Activated CD8-positive, alpha-beta T cell treated with anti-CD3 and anti-CD28 coated beads for 36 hours (primary cell): Measurements from ENCODE around the gene WNT9A. TPM values are rescaled to one million over a fixed set of nuclear protein-coding genes. Genes with fewer than 3 reads are reported as not detected.

Experiments used
- ATAC-seq: fragments of 200-7000 bp; cut with Tn5 transposase; one replicate; pipeline ENCODE4 v1.10.0; 2021; ENCODE audit warnings: mild to moderate bottlenecking, moderate library complexity
- CTCF ChIA-PET: fragments of 350-600 bp; sonication (Branson Sonifier 250); formaldehyde crosslinking; loops from one replicate; lab custom pipeline; 2021; ENCODE audit warnings: antibody characterized with exemption; lab: Charles Lee
- POLR2A ChIA-PET: fragments of 350-600 bp; sonication (Branson Sonifier 250); formaldehyde crosslinking; loops from one replicate; lab custom pipeline; 2021; ENCODE audit warnings: antibody characterized with exemption; lab: Charles Lee
- DNase-seq: peaks from one replicate; pipeline ENCODE4 v3.0.0-alpha.2; 2020
- H3K27ac Mint-ChIP-seq: one replicate; pipeline ENCODE4 v1.8.0; 2021; ENCODE audit warnings: mild to moderate bottlenecking, mixed read lengths
- H3K27me3 Mint-ChIP-seq: one replicate; pipeline ENCODE4 v1.8.0; 2021; ENCODE audit warnings: mixed read lengths
- H3K36me3 Mint-ChIP-seq: one replicate; pipeline ENCODE4 v1.8.0; 2021; ENCODE audit warnings: low read depth, mixed read lengths
- H3K4me1 Mint-ChIP-seq: one replicate; pipeline ENCODE4 v1.8.0; 2021; ENCODE audit warnings: low read depth, mixed read lengths
- H3K4me3 Mint-ChIP-seq: one replicate; pipeline ENCODE4 v1.8.0; 2021; ENCODE audit warnings: mild to moderate bottlenecking, moderate library complexity, mixed read lengths
- H3K9me3 Mint-ChIP-seq: one replicate; pipeline ENCODE4 v1.8.0; 2021; ENCODE audit warnings: mixed read lengths
- intact Hi-C: fragments of 100-400 bp; cut with micrococcal nuclease; formaldehyde crosslinking; loops from one replicate; pipeline ENCODE4 v1.10.0; 2022
- total RNA-seq, 2 experiments: library from RNA; stranded (reverse); gene quantifications; one replicate each; pipeline ENCODE4 v1.2.3, GENCODE V29; 2021
- TF ChIP-seq, protein P1 (sequence below): fragments of 200-600 bp; IDR thresholded peaks from one replicate; pipeline ENCODE4 v1.8.0; 2022; ENCODE audit warnings: antibody characterized with exemption, mild to moderate bottlenecking

Gene WNT9A
- total RNA-seq, 2 experiments from 2014 or later = not detected

DNA sequence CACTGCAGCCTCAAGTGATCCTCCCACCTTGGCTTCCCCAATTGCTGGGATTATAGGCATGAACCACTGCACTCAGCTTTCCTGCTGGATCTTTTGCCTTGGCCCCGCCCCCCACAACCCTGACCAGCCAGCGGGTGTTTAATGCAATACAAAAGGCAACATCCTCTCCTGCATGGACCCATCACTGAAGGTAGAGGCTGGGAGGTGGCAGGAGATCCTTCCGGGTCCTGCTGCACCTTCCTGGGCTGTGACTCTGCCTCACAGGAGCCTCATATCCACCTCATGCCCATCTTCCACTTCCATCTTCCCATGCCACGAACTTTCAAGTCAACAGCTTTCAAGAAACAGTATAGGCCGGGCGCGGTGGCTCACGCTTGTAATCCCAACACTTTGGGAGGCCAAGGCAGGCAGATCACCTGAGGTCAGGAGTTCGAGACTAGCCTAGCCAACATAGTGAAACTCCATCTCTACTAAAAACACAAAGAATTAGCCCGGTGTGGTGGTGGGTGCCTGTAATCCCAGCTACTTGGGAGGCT is 11.7 kb upstream of the WNT9A start:
- ATAC-seq = no peak
- POLR2A ChIA-PET = interaction anchor here (0.5 kb wide), 1 partner anchor 475 kb away, joined by 3 read pairs; no protein-coding TSS in a partner anchor

DNA sequence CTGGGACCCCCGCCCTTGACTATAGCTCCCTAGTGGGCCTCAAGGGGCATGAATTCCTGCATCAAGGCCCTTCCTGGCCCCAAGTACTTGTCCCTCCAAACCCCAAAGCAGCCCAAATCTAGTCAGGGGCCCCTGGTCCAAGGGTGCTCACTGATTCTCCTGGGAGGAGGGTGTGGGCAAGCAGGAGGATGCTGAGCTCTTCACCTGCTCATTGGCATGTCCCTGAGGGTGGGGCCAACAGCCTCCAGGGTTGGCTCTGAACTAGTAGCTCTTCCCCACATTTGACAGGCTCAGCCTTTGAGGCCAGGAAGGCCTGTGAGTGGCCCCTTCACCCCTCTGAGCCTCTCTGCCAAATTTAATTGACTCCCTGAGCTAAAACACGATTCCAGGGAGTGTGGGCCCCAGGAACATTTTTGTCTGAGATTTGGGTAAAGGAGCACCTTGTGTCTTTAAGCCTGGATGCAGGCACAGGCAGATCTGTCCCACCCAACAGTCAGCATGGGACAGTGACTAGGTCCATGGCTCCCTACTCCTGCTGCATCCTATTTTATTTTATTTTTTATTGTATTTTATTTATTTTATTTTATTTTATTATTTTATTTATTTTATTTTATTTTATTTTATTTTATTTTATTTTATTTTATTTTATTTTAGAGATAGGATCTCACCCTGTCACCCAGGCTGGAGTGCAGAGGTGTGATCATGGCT is 11.0 kb upstream of the WNT9A start:
- Mint-ChIP-seq H3K27ac (no peak overlapping the region), H3K4me1 (no peaks in the 10 kb centered on the region), H3K27me3 (peaks cover 25% of the 10 kb centered on the region), H3K9me3 (no peaks in the 10 kb centered on the region), H3K4me3 (no peak overlapping the region), H3K36me3 (no peaks in the 10 kb centered on the region)
- intact Hi-C loops = no loop called here
- TF ChIP-seq, protein P1, sequence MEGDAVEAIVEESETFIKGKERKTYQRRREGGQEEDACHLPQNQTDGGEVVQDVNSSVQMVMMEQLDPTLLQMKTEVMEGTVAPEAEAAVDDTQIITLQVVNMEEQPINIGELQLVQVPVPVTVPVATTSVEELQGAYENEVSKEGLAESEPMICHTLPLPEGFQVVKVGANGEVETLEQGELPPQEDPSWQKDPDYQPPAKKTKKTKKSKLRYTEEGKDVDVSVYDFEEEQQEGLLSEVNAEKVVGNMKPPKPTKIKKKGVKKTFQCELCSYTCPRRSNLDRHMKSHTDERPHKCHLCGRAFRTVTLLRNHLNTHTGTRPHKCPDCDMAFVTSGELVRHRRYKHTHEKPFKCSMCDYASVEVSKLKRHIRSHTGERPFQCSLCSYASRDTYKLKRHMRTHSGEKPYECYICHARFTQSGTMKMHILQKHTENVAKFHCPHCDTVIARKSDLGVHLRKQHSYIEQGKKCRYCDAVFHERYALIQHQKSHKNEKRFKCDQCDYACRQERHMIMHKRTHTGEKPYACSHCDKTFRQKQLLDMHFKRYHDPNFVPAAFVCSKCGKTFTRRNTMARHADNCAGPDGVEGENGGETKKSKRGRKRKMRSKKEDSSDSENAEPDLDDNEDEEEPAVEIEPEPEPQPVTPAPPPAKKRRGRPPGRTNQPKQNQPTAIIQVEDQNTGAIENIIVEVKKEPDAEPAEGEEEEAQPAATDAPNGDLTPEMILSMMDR = no peak
- no peak for ATAC-seq
- ChIA-PET POLR2A (interaction anchor here (0.5 to 0.6 kb wide), 2 partner anchors 28 to 474 kb away, joined by 3 read pairs; no protein-coding TSS in a partner anchor), CTCF (interaction anchor here (0.6 kb wide), 1 partner anchor 41 kb away, joined by 3 read pairs; no protein-coding TSS in a partner anchor)
- DNase-seq = no peak

More for the DNA sequence above, 11.7 kb upstream of the WNT9A start:
- TF ChIP-seq, protein P1 = no peak
- H3K27me3 Mint-ChIP-seq = peaks cover 23% of the 10 kb centered on the region
- CTCF ChIA-PET = interaction anchor here (0.6 kb wide), 1 partner anchor 40 kb away, joined by 3 read pairs; no protein-coding TSS in a partner anchor
- no peak overlapping the region for H3K4me3 Mint-ChIP-seq
- DNase-seq = no peak
- H3K4me1 Mint-ChIP-seq = no peaks in the 10 kb centered on the region
- H3K36me3 Mint-ChIP-seq = no peaks in the 10 kb centered on the region
- no peaks in the 10 kb centered on the region for H3K9me3 Mint-ChIP-seq
- intact Hi-C loops = no loop called here
- no peak overlapping the region for H3K27ac Mint-ChIP-seq

DNA sequence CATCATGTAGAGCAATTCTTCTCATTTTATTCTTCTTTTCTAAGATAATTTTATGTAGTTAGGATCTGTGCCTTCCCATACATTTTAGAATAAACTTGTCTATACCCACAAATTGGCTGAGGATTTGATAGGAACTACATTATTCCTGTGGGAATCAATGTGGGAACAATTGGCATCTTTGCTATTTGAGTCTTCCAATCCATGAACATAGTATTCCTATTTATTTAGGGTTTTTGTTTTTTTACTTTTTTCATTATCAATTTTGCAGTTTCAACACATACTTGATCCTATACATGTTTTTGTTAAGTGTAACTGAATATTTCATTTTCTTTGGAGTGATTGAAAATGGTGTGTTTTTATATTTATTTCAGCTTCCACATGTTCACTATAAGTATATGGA is 8.1 kb upstream of the WNT9A start:
- ChIA-PET POLR2A (no interaction called here), CTCF (interaction anchor here (0.7 to 0.9 kb wide), 3 partner anchors 43 to 194 kb away, joined by 3 to 7 read pairs (median 3); no protein-coding TSS in a partner anchor)
- Mint-ChIP-seq H3K27ac (no peak overlapping the region), H3K36me3 (no peaks in the 10 kb centered on the region), H3K9me3 (no peaks in the 10 kb centered on the region), H3K4me3 (no peak overlapping the region), H3K4me1 (peaks cover 3% of the 10 kb centered on the region), H3K27me3 (peaks cover 27% of the 10 kb centered on the region)
- DNase-seq (no peak), ATAC-seq (no peak)
- TF ChIP-seq, protein P1 = no peak
- intact Hi-C loops = no loop called here

DNA sequence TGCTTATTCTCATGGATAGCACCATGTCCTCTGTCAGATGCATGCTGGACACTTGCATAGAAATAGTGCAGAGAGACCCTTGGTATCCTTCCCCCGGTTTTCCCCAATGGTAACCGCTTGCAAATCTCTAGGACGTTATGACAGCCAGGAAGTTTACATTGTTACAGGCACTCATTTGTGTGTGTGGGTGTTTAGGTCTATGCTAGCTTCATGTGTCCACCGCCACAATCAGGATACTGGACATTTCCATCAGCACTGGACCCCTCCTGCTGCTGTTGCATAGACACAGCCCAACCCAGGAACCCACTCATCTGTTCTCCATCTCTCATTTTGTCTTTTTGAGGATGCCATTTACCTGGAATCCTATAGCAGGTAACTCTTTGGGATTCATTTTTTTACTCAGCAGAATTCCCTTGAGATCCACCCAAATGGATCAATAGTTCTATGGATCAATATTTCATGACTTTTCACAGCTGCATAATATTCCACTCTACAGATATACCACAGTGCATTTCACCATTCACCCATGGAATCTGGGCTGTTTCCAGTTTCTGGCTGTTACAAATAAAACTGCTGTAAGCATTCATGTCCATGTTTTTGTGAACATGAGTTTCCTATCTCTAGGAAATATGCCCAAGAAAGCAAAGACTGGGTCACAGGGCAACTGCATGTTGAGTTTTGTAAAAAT is 6.6 kb upstream of the WNT9A start:
- Mint-ChIP-seq H3K4me1 (peaks cover 3% of the 10 kb centered on the region), H3K4me3 (no peak overlapping the region), H3K27me3 (peaks cover 28% of the 10 kb centered on the region), H3K9me3 (no peaks in the 10 kb centered on the region), H3K36me3 (no peaks in the 10 kb centered on the region), H3K27ac (no peak overlapping the region)
- POLR2A ChIA-PET = interaction anchor here (1.6 kb wide), 1 partner anchor 191 kb away, joined by 9 read pairs; no protein-coding TSS in a partner anchor
- TF ChIP-seq, protein P1 = peak; percentile 25
- ATAC-seq (no peak), DNase-seq (no peak)
- CTCF ChIA-PET = interaction anchor here (0.9 to 3.9 kb wide), 12 partner anchors 9 to 472 kb away, joined by 3 to 59 read pairs (median 5); no protein-coding TSS in a partner anchor
- intact Hi-C loops = loop anchor here (5.0 kb wide), 1 partner anchor 472 kb away; no protein-coding TSS in a partner anchor
